Bronchial epithelial cell (primary cell): ENCODE data around the gene HSFX4. TPM values are rescaled to one million over a fixed set of nuclear protein-coding genes. Genes with fewer than 3 reads are reported as not detected.

ENCODE experiments used
- DNase-seq: peaks from one replicate; pipeline ENCODE4 v3.0.0-alpha.2; 2010; ENCODE audit warnings: low read depth
- FAIRE-seq: peaks from 2 replicates; lab custom pipeline; 2011; peaks lifted over from hg19 to GRCh38; lab: Jason Lieb, UNC
- H3K27me3 ChIP-seq: 2 replicates; pipeline ENCODE4 v1.5.1; 2011; ENCODE audit warnings: low read length; ENCODE audit not compliant: control insufficient read depth, insufficient read depth
- H3K36me3 ChIP-seq: 2 replicates; pipeline ENCODE4 v1.5.1; 2011; ENCODE audit warnings: low read length; ENCODE audit not compliant: control insufficient read depth, insufficient read depth
- H3K4me3 ChIP-seq: 2 replicates; pipeline ENCODE4 v1.5.1; 2011; ENCODE audit warnings: mild to moderate bottlenecking, low read depth, low read length, control low read depth
- CTCF ChIP-seq: IDR thresholded peaks from 2 replicates; pipeline ENCODE4 v1.5.1; 2011; ENCODE audit warnings: mild to moderate bottlenecking, moderate library complexity, low read length, control low read depth, inconsistent platforms; ENCODE audit not compliant: insufficient read depth, severe bottlenecking
- total RNA-seq: library from RNA; depleted of rRNA; stranded (reverse); fragments of >200 nt; gene quantifications from 2 replicates; pipeline ENCODE4 v1.2.1, GENCODE V29; 2014

Gene HSFX4
- total RNA-seq, 1 donor from 2014 or later = not detected

- Histone ChIP-seq H3K4me3 (no peak overlapping the region), H3K27me3 (no peaks in the 10 kb centered on the region), H3K36me3 (no peaks in the 10 kb centered on the region)
- no peak for TF ChIP-seq CTCF
- FAIRE-seq (no peak), DNase-seq (no peak)
These were observed 49.8 kb downstream of the HSFX4 start for GRCh38 chrX:149979126-149979644.

Other genes starting within 250 kb of the HSFX4 start
- not detected in 2 replicates for gene MAGEA11, start 217.5 kb upstream of the HSFX4 start, total RNA-seq
- 0.53 and 0.77 TPM in 2 replicates for gene HSFX1, start 155.5 kb upstream of the HSFX4 start, total RNA-seq
- gene MAGEA9, start 147.6 kb upstream of the HSFX4 start, total RNA-seq = not detected in 2 replicates
- not detected in 2 replicates for gene MAGEA8, start 48.4 kb upstream of the HSFX4 start, total RNA-seq
- 21.9 and 38.0 TPM in 2 replicates for gene EOLA2, start 8.9 kb downstream of the HSFX4 start, total RNA-seq